Calu3 (cell line): ENCODE results near the gene PHIP. TPM values are rescaled to one million over a fixed set of nuclear protein-coding genes. Genes with fewer than 3 reads are reported as not detected.
A peak's percentile ranks its signal among the peaks of the same experiment; 100 is the strongest.
"Not testable (repeated sequence)": the region's sequence is repeated elsewhere in the genome, so short reads cannot be mapped to it uniquely, and the experiment has no call there.

Experiments
- BruUV-seq: library from RNA; stranded (reverse); fragments of 400-500 nt; replicated peaks from 2 replicates; lab custom pipeline; 2021; lab: Mats Ljungman, UMichigan
- CTCF ChIA-PET: fragments of 300-600 bp; sonication (Branson Sonifier 250); formaldehyde crosslinking; loops from one replicate; lab custom pipeline; 2022; ENCODE audit warnings: antibody characterized with exemption; lab: Charles Lee
- DNase-seq: peaks from one replicate; pipeline ENCODE4 v3.0.0; 2022
- H3K27ac Mint-ChIP-seq: one replicate; pipeline ENCODE4 v1.8.0; 2022; ENCODE audit warnings: mixed read lengths; ENCODE audit not compliant: unreplicated experiment
- H3K27me3 Mint-ChIP-seq: one replicate; pipeline ENCODE4 v1.8.0; 2022; ENCODE audit warnings: mixed read lengths; ENCODE audit not compliant: unreplicated experiment
- H3K36me3 Mint-ChIP-seq: one replicate; pipeline ENCODE4 v1.8.0; 2022; ENCODE audit warnings: mild to moderate bottlenecking, moderate library complexity, mixed read lengths; ENCODE audit not compliant: insufficient read depth, unreplicated experiment
- H3K4me1 Mint-ChIP-seq: one replicate; pipeline ENCODE4 v1.8.0; 2022; ENCODE audit warnings: mild to moderate bottlenecking, low read depth, mixed read lengths; ENCODE audit not compliant: unreplicated experiment
- H3K4me3 Mint-ChIP-seq: one replicate; pipeline ENCODE4 v1.8.0; 2022; ENCODE audit warnings: mild to moderate bottlenecking, low read depth, moderate library complexity, mixed read lengths; ENCODE audit not compliant: unreplicated experiment
- H3K9me3 Mint-ChIP-seq: one replicate; pipeline ENCODE4 v1.8.0; 2022; ENCODE audit warnings: low read depth, mixed read lengths; ENCODE audit not compliant: unreplicated experiment
- CTCF ChIP-seq: fragments of 200-600 bp; IDR thresholded peaks from one replicate; pipeline ENCODE4 v1.8.0; 2022; ENCODE audit warnings: antibody characterized with exemption; ENCODE audit not compliant: unreplicated experiment
- intact Hi-C: fragments of 100-400 bp; cut with micrococcal nuclease; formaldehyde crosslinking; loops from one replicate; pipeline ENCODE4 v1.10.0; 2022; ENCODE audit not compliant: unreplicated experiment
- total RNA-seq: library from RNA; stranded (reverse); gene quantifications from 2 replicates; pipeline ENCODE4 v1.2.3, GENCODE V29; 2022

The PHIP gene
- total RNA-seq, 1 experiment from 2014 or later, result 50.8 TPM

- Mint-ChIP-seq H3K4me1 (peaks cover 19% of the 10 kb centered on the region), H3K27me3 (no peaks in the 10 kb centered on the region), H3K4me3 (peak overlapping the region; percentile 66), H3K9me3 (no peaks in the 10 kb centered on the region), H3K36me3 (peaks cover 8% of the 10 kb centered on the region), H3K27ac (no peak overlapping the region)
- BruUV-seq, result no TSS peak
- intact Hi-C loops, result no loop called here
- DNase-seq, result no peak
- CTCF ChIA-PET, result no interaction called here
- no peak for TF ChIP-seq CTCF
Observed at GRCh38 chr6:78909391-78909790, 168.7 kb downstream of the PHIP start.

GRCh38 chr6:78908621-78909020 is 169.4 kb downstream of the PHIP start:
- no peaks in the 10 kb centered on the region for H3K9me3 Mint-ChIP-seq
- CTCF ChIA-PET, result no interaction called here
- no peak for DNase-seq
- peaks cover 8% of the 10 kb centered on the region for H3K36me3 Mint-ChIP-seq
- H3K4me3 Mint-ChIP-seq, result no peak overlapping the region
- BruUV-seq, result no TSS peak
- peaks cover 19% of the 10 kb centered on the region for H3K4me1 Mint-ChIP-seq
- intact Hi-C loops, result no loop called here
- no peak overlapping the region for H3K27ac Mint-ChIP-seq
- H3K27me3 Mint-ChIP-seq, result no peaks in the 10 kb centered on the region
- TF ChIP-seq CTCF, result no peak

- H3K27me3 Mint-ChIP-seq, result no peaks in the 10 kb centered on the region
- H3K27ac Mint-ChIP-seq, result no peak overlapping the region
- H3K4me1 Mint-ChIP-seq, result no peaks in the 10 kb centered on the region
- intact Hi-C loops, result no loop called here
- no peaks in the 10 kb centered on the region for H3K9me3 Mint-ChIP-seq
- DNase-seq, result no peak
- no peaks in the 10 kb centered on the region for H3K36me3 Mint-ChIP-seq
- BruUV-seq, result no TSS peak
- no peak for TF ChIP-seq CTCF
- H3K4me3 Mint-ChIP-seq, result no peak overlapping the region
- CTCF ChIA-PET, result no interaction called here
Observed at GRCh38 chr6:78896227-78896626, 181.8 kb downstream of the PHIP start.

- H3K4me3 Mint-ChIP-seq, H3K9me3 Mint-ChIP-seq, DNase-seq, intact Hi-C loops, H3K27ac Mint-ChIP-seq, H3K4me1 Mint-ChIP-seq, BruUV-seq, H3K27me3 Mint-ChIP-seq, H3K36me3 Mint-ChIP-seq: not testable (repeated sequence)
- CTCF ChIA-PET, result interaction anchor here (0.7 kb wide), 1 partner anchor 305 kb away, joined by 3 read pairs; no protein-coding TSS in a partner anchor
Observed at GRCh38 chr6:78889901-78890300, 188.2 kb downstream of the PHIP start.

Other genes with a start within 250 kb of the PHIP start
- 4.2 and 4.5 TPM in 2 replicates for gene IRAK1BP1, start 210.7 kb downstream of the PHIP start, total RNA-seq
- gene HMGN3, start 156.4 kb upstream of the PHIP start, total RNA-seq, result 89.2 and 104 TPM in 2 replicates